K562 (cell line): Measurements from ENCODE around the gene ZNF138. TPM values are rescaled to one million over a fixed set of nuclear protein-coding genes. Genes with fewer than 3 reads are reported as not detected.

Experiments
- ATAC-seq: fragments of 200-7000 bp; cut with Tn5 transposase; 3 replicates; pipeline ENCODE4 v1.9.1; 2020; ENCODE audit warnings: moderate library complexity
- BruUV-seq: library from RNA; stranded (reverse); fragments of 400-500 nt; replicated peaks from 2 replicates; lab custom pipeline; 2021; lab: Mats Ljungman, UMichigan
- CTCF ChIA-PET: fragments of 300-600 bp; formaldehyde crosslinking; extraction: SDS; loops from one replicate; lab custom pipeline; 2021; ENCODE audit warnings: low intra/inter-chr PET ratio; lab: Yijun Ruan, JAX
- POLR2A ChIA-PET: fragments of 300-600, 350-650 bp; sonication (Branson Sonifier 250); formaldehyde crosslinking; extraction: SDS; loops from one replicate; lab custom pipeline; 2021; ENCODE audit warnings: antibody characterized with exemption, inconsistent platforms; lab: Yijun Ruan, JAX
- DNase-seq, 4 experiments: peaks; one replicate each; pipeline versions ENCODE4 v3.0.0 to v3.0.0-alpha.2; 2011 to 2018; ENCODE audit warnings: low spot score in 3 of 4, mixed read lengths in 3 of 4; ENCODE audit errors: extremely low read depth in 1 of 4
- FAIRE-seq: peaks from 2 replicates; lab custom pipeline; 2011; peaks lifted over from hg19 to GRCh38; lab: Jason Lieb, UNC
- H2AFZ ChIP-seq: 2 replicates; pipeline ENCODE4 v1.6.0; 2011; ENCODE audit warnings: low read depth, low read length, control low read depth, inconsistent platforms
- H3K27ac ChIP-seq: fragments of 200-600 bp; 3 replicates; pipeline ENCODE4 v1.8.0; 2011; ENCODE audit warnings: low read depth, mild to moderate bottlenecking, control low read depth, inconsistent platforms, low read length, moderate library complexity, mixed read lengths; ENCODE audit errors: extremely low read depth
- H3K27me3 ChIP-seq, 2 experiments: fragments of 300-600 bp in 1 of 2; 2 replicates in 1 of 2; 3 replicates in 1 of 2; pipeline versions ENCODE4 v1.6.0 to v1.8.0; 2011; ENCODE audit warnings: inconsistent platforms in 2 of 2, low read length in 2 of 2, mild to moderate bottlenecking in 1 of 2, mixed read lengths in 1 of 2, moderate library complexity in 1 of 2; ENCODE audit not compliant: control insufficient read depth in 2 of 2, insufficient read depth in 2 of 2
- H3K36me3 ChIP-seq: fragments of 300-600 bp; 3 replicates; pipeline ENCODE4 v1.8.0; 2011; ENCODE audit warnings: mild to moderate bottlenecking, low read length, inconsistent platforms; ENCODE audit not compliant: control insufficient read depth, insufficient read depth
- H3K4me1 ChIP-seq, 2 experiments: fragments of 200-600 bp in 1 of 2; replicated peaks in 1 of 2; 2 replicates in 1 of 2; 3 replicates in 1 of 2; pipeline versions ENCODE4 v1.5.1 to v1.8.0; 2011; ENCODE audit warnings: inconsistent platforms in 2 of 2, low read length in 2 of 2, mild to moderate bottlenecking in 1 of 2, mixed read lengths in 1 of 2, moderate library complexity in 1 of 2; ENCODE audit not compliant: control insufficient read depth in 2 of 2, insufficient read depth in 2 of 2
- H3K4me2 ChIP-seq: 2 replicates; pipeline ENCODE4 v1.6.1; 2011; ENCODE audit warnings: low read length, control low read depth, inconsistent platforms, mixed read lengths; ENCODE audit not compliant: insufficient read depth
- H3K4me3 ChIP-seq: fragments of 200-600 bp; sonication (generic), shearing (Covaris generic); 2 replicates; pipeline ENCODE4 v1.5.1; 2016; ENCODE audit warnings: control low read depth, inconsistent platforms
- H3K79me2 ChIP-seq: fragments of 200-600 bp; 3 replicates; pipeline ENCODE4 v1.8.0; 2011; ENCODE audit warnings: low read length, inconsistent platforms; ENCODE audit not compliant: control insufficient read depth, insufficient read depth
- H3K9ac ChIP-seq, 2 experiments: 2 replicates each; pipeline versions ENCODE4 v1.6.0 to v1.6.1; 2011; ENCODE audit warnings: low read depth in 2 of 2, low read length in 2 of 2, control low read depth in 1 of 2, inconsistent platforms in 1 of 2, mild to moderate bottlenecking in 1 of 2, mixed read lengths in 1 of 2; ENCODE audit not compliant: insufficient read depth in 1 of 2
- H3K9me1 ChIP-seq: one replicate; pipeline ENCODE4 v1.6.0; 2011; ENCODE audit warnings: inconsistent platforms, mild to moderate bottlenecking, low read length, moderate library complexity; ENCODE audit not compliant: control insufficient read depth, insufficient read depth
- H3K9me3 ChIP-seq: replicated peaks from 2 replicates; pipeline ENCODE4 v1.5.1; 2011; ENCODE audit warnings: low read depth, low read length, inconsistent platforms; ENCODE audit not compliant: control insufficient read depth, insufficient read depth
- H4K20me1 ChIP-seq: replicated peaks from 2 replicates; pipeline ENCODE4 v1.6.1; 2011; ENCODE audit warnings: low read length, inconsistent platforms, mixed read lengths; ENCODE audit not compliant: control insufficient read depth, insufficient read depth
- CBFA2T2 ChIP-seq: fragments of 450-650 bp; conservative IDR thresholded peaks from 2 replicates; pipeline ENCODE4 v1.6.1; 2017; ENCODE audit warnings: mild to moderate bottlenecking
- CBX1 ChIP-seq: sonication (generic); IDR thresholded peaks from 2 replicates; pipeline ENCODE4 v1.6.1; 2016; ENCODE audit warnings: antibody characterized with exemption, low read depth, mild to moderate bottlenecking
- GTF2E2 ChIP-seq: fragments of 200-800 bp; sonication (Bioruptor generic); IDR thresholded peaks from 2 replicates; pipeline ENCODE4 v1.6.1; 2016; ENCODE audit warnings: missing genetic modification characterization, missing compliant biosample characterization
- NBN ChIP-seq: fragments of 450-650 bp; IDR thresholded peaks from 2 replicates; pipeline ENCODE4 v1.6.1; 2016; ENCODE audit warnings: low read depth, mild to moderate bottlenecking
- RBBP5 ChIP-seq: fragments of 200-600 bp; sonication (generic); IDR thresholded peaks from 2 replicates; pipeline ENCODE4 v1.6.1; 2012; ENCODE audit warnings: borderline replicate concordance, mild to moderate bottlenecking, low read length, control low read depth, inconsistent platforms; ENCODE audit not compliant: insufficient read depth, poor library complexity, severe bottlenecking
- RUNX1 ChIP-seq: sonication (generic); IDR thresholded peaks from 2 replicates; pipeline ENCODE4 v1.6.1; 2016; ENCODE audit warnings: antibody characterized with exemption, low read depth
- SNRNP70 ChIP-seq: fragments of 200-400 bp; formaldehyde crosslinking; optimal IDR thresholded peaks from 2 replicates; pipeline ENCODE3; 2017; ENCODE audit warnings: low read depth, low read length
- TAF1 ChIP-seq: IDR thresholded peaks from 2 replicates; pipeline ENCODE4 v1.6.1; 2011; ENCODE audit warnings: mild to moderate bottlenecking, low read length, moderate library complexity; ENCODE audit not compliant: insufficient read depth, control insufficient read depth, severe bottlenecking; ENCODE audit errors: extremely low read depth
- TSC22D4 ChIP-seq: fragments of 450-650 bp; IDR thresholded peaks from 2 replicates; pipeline ENCODE4 v1.6.1; 2016; ENCODE audit warnings: missing genetic modification characterization, missing biosample characterization, control low read depth
- WHSC1 ChIP-seq: IDR thresholded peaks from one replicate; pipeline ENCODE4 v1.6.1; 2012; ENCODE audit warnings: low read length, control low read depth, inconsistent platforms
- WGBS: fragments of 100-300 bp; shearing (Covaris generic); methylation state at CpG from one replicate; pipeline ENCODE4 v1.1.6; 2016; ENCODE audit warnings: low coverage, mixed read lengths; ENCODE audit not compliant: insufficient coverage; ENCODE audit errors: missing lambda C conversion rate; 5-methylcytosine and 5-hydroxymethylcytosine counted together
- in situ Hi-C: fragments of 300-500 bp; cut with MboI; formaldehyde crosslinking; loops from 4 replicates; pipeline ENCODE4 v1.15.0; 2018; ENCODE audit warnings: inconsistent platforms, mixed read lengths
- intact Hi-C: fragments of 100-400 bp; cut with micrococcal nuclease; formaldehyde crosslinking; loops from 2 replicates; pipeline ENCODE4 v1.14.2; 2022
- polyA plus RNA-seq, 8 experiments: library from polyadenylated mRNA; depleted of rRNA in 4 of 8; stranded (reverse) in 5 of 8; unstranded in 3 of 8; fragments of >200 nt; fragmentation: Nextera tagmentation in 2 of 8; fragmentation: Illumina TruSeq in 1 of 8; extraction: Ambion mirVana in 2 of 8; extraction: Trizol in 1 of 8; gene quantifications; 2 replicates each; pipeline versions ENCODE4 v1.2.1 to v1.2.3, GENCODE V29; 2011 to 2014; ENCODE audit warnings: inconsistent platforms in 1 of 8, missing spikeins in 1 of 8
- total RNA-seq, 7 experiments: library from RNA; depleted of rRNA in 6 of 7; stranded (reverse); fragments of >200 nt in 6 of 7; fragmentation: Illumina TruSeq in 2 of 7; extraction: Trizol in 2 of 7; gene quantifications; 2 replicates each; pipeline versions ENCODE4 v1.2.1 to v1.2.3, GENCODE V29; 2011 to 2021; ENCODE audit warnings: low replicate concordance in 1 of 7
- TF ChIP-seq, protein P1 (sequence below): fragments of 200-600 bp; sonication (generic); IDR thresholded peaks from one replicate; pipeline ENCODE4 v1.6.1; 2012; ENCODE audit warnings: mild to moderate bottlenecking, low read depth, low read length, inconsistent platforms

The ZNF138 gene
- total and polyA plus RNA-seq, 9 of the 15 experiments (the other 6 are each of a cell fraction or from before 2014, with no cell fraction given): 14.6 to 34.9 (median 22.6) TPM

DNA sequence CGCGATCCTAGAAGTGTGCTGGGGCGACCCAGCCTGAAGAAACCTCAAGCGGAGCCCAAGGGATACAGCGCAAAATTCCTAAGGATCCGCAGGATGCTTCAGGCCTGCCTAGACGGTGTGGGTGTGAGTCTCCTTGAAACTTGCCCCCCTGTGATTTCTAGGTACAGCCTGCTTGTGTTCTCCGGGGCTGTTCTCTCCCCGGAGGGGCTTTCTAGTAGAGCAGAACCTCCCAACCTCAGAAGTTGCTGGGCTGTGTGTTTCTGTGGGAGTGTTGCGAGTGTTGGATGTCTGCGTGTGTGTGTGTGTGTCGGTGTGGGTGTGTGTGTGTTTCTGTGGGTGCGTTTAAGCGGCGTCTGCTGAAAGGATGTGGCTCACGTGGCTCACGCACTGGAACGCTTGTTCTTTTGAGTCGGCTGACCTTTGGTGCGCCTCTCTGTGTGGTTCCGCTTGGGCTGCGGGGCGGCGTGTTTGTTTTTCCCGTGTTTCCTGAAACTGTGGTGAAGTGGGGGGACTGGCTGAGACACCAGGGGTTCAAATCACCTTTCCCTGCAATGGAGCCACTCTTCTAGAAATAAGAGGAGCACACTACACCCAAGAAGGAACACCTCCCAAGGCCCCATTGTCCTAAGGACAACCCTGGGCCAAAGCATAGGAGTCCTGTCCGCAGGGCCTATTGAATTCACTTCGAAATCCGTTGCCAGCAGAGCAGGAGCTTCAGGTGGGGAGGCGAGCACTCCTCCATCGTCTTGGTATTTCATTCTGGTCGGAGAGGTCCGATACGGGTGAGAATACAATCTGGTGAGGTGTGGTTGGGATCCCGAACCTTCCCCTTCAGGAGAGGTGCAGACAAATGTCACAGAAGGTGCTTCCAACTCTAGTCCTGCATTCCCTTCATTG is 83.7 kb downstream of the ZNF138 start:
- Histone ChIP-seq H3K4me2 (no peak overlapping the region), H3K36me3 (no peaks in the 10 kb centered on the region), H3K4me1 (peaks cover 0 to 10% of the 10 kb centered on the region in 2 experiments; a peak in 1 of 5 replicates), H3K9me1 (no peaks in the 10 kb centered on the region), H3K27ac (no peak overlapping the region), H3K79me2 (no peaks in the 10 kb centered on the region), H3K27me3 (no peaks in the 10 kb centered on the region; a peak in 2 of 5 replicates), H3K9me3 (peaks cover 31% of the 10 kb centered on the region), H3K4me3 (no peak overlapping the region), H3K9ac (no peak overlapping the region), H2AFZ (no peak overlapping the region), H4K20me1 (no peaks in the 10 kb centered on the region)
- ChIA-PET CTCF (no interaction called here), POLR2A (no interaction called here)
- BruUV-seq: no TSS peak
- intact Hi-C loops (no loop called here), in situ Hi-C loops (no loop called here)
- ATAC-seq (no peak), FAIRE-seq (no peak), DNase-seq (peak in 1 of 4 experiments; percentile 2)
- 57% methylated on average over 33 of the region's 34 CpGs for WGBS
- TF ChIP-seq CBFA2T2 (no peak), WHSC1 (no peak), NBN (no peak), CBX1 (no peak), TSC22D4 (tag) (no peak), TAF1 (no peak), RBBP5 (no peak), RUNX1 (no peak), GTF2E2 (tag) (no peak), SNRNP70 (no peak)
- TF ChIP-seq, protein P1, sequence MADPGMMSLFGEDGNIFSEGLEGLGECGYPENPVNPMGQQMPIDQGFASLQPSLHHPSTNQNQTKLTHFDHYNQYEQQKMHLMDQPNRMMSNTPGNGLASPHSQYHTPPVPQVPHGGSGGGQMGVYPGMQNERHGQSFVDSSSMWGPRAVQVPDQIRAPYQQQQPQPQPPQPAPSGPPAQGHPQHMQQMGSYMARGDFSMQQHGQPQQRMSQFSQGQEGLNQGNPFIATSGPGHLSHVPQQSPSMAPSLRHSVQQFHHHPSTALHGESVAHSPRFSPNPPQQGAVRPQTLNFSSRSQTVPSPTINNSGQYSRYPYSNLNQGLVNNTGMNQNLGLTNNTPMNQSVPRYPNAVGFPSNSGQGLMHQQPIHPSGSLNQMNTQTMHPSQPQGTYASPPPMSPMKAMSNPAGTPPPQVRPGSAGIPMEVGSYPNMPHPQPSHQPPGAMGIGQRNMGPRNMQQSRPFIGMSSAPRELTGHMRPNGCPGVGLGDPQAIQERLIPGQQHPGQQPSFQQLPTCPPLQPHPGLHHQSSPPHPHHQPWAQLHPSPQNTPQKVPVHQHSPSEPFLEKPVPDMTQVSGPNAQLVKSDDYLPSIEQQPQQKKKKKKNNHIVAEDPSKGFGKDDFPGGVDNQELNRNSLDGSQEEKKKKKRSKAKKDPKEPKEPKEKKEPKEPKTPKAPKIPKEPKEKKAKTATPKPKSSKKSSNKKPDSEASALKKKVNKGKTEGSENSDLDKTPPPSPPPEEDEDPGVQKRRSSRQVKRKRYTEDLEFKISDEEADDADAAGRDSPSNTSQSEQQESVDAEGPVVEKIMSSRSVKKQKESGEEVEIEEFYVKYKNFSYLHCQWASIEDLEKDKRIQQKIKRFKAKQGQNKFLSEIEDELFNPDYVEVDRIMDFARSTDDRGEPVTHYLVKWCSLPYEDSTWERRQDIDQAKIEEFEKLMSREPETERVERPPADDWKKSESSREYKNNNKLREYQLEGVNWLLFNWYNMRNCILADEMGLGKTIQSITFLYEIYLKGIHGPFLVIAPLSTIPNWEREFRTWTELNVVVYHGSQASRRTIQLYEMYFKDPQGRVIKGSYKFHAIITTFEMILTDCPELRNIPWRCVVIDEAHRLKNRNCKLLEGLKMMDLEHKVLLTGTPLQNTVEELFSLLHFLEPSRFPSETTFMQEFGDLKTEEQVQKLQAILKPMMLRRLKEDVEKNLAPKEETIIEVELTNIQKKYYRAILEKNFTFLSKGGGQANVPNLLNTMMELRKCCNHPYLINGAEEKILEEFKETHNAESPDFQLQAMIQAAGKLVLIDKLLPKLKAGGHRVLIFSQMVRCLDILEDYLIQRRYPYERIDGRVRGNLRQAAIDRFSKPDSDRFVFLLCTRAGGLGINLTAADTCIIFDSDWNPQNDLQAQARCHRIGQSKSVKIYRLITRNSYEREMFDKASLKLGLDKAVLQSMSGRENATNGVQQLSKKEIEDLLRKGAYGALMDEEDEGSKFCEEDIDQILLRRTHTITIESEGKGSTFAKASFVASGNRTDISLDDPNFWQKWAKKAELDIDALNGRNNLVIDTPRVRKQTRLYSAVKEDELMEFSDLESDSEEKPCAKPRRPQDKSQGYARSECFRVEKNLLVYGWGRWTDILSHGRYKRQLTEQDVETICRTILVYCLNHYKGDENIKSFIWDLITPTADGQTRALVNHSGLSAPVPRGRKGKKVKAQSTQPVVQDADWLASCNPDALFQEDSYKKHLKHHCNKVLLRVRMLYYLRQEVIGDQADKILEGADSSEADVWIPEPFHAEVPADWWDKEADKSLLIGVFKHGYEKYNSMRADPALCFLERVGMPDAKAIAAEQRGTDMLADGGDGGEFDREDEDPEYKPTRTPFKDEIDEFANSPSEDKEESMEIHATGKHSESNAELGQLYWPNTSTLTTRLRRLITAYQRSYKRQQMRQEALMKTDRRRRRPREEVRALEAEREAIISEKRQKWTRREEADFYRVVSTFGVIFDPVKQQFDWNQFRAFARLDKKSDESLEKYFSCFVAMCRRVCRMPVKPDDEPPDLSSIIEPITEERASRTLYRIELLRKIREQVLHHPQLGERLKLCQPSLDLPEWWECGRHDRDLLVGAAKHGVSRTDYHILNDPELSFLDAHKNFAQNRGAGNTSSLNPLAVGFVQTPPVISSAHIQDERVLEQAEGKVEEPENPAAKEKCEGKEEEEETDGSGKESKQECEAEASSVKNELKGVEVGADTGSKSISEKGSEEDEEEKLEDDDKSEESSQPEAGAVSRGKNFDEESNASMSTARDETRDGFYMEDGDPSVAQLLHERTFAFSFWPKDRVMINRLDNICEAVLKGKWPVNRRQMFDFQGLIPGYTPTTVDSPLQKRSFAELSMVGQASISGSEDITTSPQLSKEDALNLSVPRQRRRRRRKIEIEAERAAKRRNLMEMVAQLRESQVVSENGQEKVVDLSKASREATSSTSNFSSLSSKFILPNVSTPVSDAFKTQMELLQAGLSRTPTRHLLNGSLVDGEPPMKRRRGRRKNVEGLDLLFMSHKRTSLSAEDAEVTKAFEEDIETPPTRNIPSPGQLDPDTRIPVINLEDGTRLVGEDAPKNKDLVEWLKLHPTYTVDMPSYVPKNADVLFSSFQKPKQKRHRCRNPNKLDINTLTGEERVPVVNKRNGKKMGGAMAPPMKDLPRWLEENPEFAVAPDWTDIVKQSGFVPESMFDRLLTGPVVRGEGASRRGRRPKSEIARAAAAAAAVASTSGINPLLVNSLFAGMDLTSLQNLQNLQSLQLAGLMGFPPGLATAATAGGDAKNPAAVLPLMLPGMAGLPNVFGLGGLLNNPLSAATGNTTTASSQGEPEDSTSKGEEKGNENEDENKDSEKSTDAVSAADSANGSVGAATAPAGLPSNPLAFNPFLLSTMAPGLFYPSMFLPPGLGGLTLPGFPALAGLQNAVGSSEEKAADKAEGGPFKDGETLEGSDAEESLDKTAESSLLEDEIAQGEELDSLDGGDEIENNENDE: no peak
